GM21723 (cell line): ENCODE measurements around the gene AGRN.
"Not testable (repeated sequence)": the region's sequence is repeated elsewhere in the genome, so short reads cannot be mapped to it uniquely, and the experiment has no call there.

Experiments
- ATAC-seq: cut with Tn5 transposase; IDR thresholded peaks from one replicate; pipeline ENCODE4 v1.9.1; 2021; ENCODE audit warnings: mild to moderate bottlenecking, moderate library complexity; ENCODE audit not compliant: unreplicated experiment

AGRN gene

DNA sequence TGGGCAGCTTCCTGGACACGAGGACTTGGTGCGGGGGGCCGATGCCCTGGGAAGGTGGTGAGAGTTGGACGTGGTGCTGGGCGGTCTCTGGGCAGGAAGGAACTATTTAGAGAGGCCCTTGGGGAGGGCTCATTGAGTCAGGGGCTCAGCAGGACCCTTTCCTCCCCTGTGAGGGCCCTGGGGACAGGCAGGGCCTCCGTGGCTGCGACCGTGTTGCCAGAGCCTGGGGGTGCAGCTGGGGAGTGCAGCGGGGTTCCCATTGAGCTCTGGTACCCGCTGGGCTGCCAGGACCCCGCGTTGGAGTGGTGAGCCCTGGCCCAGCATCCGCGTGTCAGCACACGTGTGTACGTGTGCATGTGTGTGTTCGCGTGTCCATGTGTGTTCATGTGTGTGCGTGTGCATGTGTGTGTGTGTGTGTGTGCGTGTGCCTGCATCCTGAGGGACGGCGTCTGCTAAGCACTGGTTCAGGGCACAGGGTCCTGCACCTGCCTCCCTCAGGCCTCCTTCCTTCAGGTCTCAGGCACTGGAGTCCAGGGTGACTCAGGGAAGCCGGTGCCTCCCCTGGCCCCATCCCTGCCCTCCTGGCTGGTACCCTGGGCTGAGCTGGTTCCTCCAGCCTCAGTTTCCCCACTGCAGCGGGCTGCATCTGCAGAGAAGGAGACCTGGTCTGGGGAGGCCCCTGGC is 43.5 kb downstream of the AGRN start:
- no peak for ATAC-seq

DNA sequence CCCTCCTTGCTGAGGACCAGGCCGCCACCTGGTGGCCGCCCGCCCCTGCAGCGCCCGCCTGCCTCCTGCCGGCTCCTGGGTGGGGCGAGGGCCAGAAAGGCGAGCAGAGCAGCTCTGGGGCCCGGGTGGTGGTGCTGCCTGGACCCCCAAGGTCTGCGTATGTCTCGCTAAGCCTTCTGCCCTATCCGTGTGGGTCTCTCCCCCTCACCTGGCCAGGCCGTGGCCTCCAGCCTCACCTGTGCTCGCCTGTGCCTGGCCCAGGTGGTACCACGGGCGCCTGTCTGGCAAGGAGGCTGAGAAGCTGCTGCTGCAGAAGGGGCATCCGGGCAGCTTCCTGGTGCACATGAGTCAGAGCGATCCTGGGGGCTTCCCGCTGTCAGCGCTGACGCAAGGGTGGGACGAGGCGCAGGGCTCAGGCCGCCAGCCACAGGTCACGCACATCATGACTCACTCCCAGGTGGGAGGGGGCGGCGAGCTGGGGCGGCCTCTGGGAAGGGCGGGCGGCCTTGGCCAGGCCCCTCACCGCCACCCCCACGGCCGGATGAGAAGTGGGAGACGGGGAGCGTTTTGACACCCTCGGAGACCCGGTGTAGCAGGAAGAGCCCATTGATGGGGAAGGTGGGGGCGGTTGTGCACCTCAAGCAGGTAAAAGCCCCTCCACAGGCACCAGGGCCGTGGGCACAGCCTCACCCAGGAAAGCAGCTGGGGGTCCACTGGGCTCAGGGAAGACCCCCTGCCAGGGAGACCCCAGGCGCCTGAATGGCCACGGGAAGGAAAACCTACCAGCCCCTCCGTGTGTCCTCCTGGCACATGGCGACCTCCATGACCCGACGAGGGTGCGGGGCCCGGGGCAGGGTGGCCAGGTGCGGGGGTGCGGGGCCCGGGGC is 44.3 kb downstream of the AGRN start:
- ATAC-seq, result peak; percentile 46

DNA sequence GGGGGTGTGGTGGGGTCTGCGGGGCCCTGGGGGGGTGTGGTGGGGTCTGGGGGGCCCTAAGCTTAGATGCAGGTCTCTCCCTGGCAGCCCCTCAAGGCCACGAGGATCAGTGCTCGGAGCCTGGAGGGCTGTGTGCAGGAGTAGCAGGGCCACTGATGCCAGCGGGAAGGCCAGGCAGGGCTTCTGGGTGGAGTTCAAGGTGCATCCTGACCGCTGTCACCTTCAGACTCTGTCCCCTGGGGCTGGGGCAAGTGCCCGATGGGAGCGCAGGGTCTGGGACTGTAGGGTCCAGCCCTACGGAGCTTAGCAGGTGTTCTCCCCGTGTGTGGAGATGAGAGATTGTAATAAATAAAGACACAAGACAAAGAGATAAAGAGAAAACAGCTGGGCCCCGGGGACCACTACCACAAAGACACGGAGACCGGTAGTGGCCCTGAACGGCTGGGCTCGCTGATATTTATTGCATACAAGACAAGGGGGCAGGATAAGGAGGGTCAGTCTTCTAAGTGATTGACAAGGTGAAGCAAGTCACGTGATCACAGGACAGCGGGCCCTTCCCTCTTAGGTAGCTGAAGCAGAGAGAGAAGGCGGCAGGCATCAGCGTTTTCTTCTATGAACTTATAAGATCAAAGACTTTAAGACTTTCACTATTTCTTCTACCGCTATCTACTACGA is 45.5 kb downstream of the AGRN start:
- no peak for ATAC-seq

GRCh38 chr1:1065940-1066304 is 46.0 kb downstream of the AGRN start:
- not testable (repeated sequence) for ATAC-seq

GRCh38 chr1:1066403-1067283 is 46.7 kb downstream of the AGRN start:
- no peak for ATAC-seq

DNA sequence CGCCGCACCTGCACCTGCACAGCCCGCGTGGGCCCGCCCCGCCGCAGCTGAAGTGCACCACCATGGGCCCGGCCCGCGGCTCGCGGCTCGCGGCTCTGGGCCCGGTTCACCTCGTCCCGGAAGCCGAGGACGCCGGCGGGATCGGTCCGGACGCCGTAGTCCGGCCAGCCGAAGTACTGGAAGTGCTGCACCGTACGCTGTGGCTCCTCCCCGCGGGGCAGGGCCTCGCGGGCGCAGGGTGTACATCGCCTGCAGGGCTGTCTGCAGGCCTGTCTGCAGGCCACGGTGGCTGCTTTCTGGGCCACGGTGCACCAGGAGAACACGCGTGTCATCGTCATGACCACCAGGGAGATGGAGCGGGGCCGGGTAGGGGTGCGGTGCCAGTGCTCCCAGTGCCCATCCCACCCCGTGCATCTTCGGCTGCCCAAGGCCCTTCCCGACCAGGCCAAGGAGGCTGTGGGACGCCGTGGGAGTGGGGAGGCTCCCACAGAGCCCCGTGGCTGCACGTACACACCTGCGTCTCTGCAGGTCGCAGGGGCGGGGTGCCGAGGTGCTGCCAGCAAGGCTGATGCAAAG is 47.5 kb downstream of the AGRN start:
- no peak for ATAC-seq

GRCh38 chr1:1067860-1068516 is 48.1 kb downstream of the AGRN start:
- no peak for ATAC-seq

- no peak for ATAC-seq
These were observed 48.7 kb downstream of the AGRN start for GRCh38 chr1:1068517-1069055.

DNA sequence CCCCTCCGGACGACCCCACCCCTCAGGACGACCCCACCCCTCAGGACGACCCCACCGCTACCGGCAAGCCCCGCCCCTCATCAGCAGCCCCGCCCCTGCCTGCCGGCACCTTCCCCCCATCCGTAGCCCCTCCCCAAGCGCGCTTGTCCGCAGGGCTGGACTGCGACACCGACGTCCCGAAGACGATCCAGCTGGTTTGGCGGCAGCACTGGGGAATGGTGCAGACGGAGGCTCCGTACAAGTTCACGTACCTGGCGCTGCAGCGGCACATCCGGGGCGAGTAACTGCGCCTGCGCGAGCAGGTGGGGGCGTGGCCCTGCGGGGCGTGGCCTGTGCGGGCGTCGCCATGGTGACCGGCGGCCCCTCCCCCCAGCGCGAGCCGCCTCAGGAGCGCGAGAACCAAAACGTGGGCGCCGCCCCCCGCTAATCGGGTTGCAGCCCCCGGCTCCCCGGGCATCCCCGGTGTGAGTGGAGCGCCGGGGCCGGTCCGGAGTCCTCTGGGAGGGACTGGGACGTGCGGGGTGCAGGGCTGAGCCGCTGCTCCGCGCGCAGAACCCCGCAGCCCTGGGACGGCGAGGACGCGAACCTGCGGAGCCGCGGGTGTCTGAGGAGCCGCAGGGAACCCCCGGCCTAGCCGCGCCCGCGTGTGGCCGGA is 49.3 kb downstream of the AGRN start:
- peak; percentile 50 for ATAC-seq

GRCh38 chr1:1069711-1070676 is 50.1 kb downstream of the AGRN start:
- no peak for ATAC-seq

GRCh38 chr1:1071486-1072298 is 51.8 kb downstream of the AGRN start:
- ATAC-seq, result no peak

DNA sequence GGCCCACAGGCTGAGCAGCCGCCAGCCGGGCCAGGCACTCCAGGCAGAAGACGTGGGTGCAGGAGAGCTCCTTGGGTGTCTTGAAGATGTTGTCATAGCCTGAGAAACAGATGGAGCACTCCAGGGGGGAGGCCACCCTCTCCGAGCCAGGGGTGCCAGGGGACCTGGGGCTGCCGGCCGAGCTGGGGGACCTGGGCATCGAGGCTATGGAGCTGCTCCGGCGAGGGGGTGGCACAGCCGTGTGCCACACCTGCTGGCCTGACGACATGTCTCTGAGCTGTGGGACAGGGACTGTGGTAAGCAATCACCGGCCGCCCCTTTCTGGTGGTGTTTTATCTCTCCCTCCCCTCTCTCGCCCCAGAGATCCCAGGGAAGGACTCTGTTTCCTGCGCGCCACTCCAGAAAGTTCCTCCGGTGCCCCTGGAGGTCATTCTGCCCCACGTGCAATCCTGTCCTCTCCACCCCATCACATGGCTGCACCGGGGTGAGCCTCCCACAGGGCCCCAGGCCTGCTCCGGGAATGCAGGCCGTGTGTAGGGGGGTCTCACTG is 52.5 kb downstream of the AGRN start:
- ATAC-seq, result no peak

GRCh38 chr1:1072849-1073742 is 53.2 kb downstream of the AGRN start:
- no peak for ATAC-seq

DNA sequence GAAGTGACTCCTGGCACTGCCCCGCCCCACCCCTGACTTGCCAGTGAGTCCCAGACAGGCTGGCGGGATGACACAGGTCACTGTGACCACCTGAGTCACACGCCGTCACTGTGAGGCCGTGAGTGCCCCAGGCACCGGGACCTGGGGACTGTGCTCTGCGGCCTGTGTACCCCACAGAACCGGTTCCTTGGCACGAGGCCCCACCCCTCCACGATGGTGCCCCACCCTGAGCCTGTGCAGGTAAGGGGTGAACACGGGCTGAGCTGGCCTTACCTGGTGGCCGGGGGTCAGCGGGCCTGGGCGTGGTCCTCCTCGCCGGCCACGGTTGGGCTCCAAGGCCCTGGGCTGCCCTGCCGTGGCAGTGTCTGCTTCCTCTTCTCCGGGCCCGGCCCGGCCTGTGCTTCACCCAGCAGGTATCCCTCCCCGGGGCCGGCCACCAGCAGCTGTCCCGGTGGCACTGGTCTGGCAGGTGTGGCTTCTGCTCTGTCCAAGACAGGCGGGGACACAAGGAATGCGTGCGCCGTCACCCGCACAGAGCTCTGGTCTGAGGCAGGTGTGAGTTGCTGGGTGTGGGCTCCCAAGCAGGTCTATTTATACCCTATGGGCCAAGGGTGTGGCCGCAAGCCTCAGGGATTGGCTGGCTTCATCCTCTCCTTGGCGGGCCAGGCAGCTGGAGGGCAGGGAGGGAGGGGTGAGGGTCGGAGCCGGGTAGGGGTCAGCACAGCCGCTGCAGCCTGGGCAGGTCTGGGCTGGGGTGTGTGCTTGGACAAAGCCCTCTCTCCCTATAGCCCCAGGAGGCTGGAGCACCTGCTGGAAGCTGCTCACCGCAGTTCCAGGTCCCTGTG is 54.0 kb downstream of the AGRN start, which contains the start of gene RNF223:
Gene RNF223, minus strand, starts transcription at position 564 of the 845 bp plus-strand sequence. CDS start 1,740 bp downstream, outside the sequence.
- ATAC-seq, result no peak
